Osteoblast (primary cell): ENCODE measurements around the gene PDXDC1. TPM values are rescaled to one million over a fixed set of nuclear protein-coding genes. Genes with fewer than 3 reads are reported as not detected.
"Not testable (repeated sequence)": the region's sequence is repeated elsewhere in the genome, so short reads cannot be mapped to it uniquely, and the experiment has no call there.

Experiments used
- DNase-seq: peaks from one replicate; pipeline ENCODE4 v3.0.0; 2011; ENCODE audit warnings: low spot score, mixed read lengths; ENCODE audit not compliant: insufficient read length; ENCODE audit errors: missing footprints
- H2AFZ ChIP-seq: 2 replicates; pipeline ENCODE4 v1.6.0; 2011; ENCODE audit warnings: mild to moderate bottlenecking, low read length
- H3K27ac ChIP-seq: 2 replicates; pipeline ENCODE4 v1.5.1; 2011; ENCODE audit warnings: mild to moderate bottlenecking, low read depth, low read length, moderate library complexity
- H3K27me3 ChIP-seq: 2 replicates; pipeline ENCODE4 v1.6.0; 2012; ENCODE audit warnings: mild to moderate bottlenecking, control low read depth, inconsistent platforms, low read length, moderate library complexity; ENCODE audit not compliant: insufficient read depth
- H3K36me3 ChIP-seq: 2 replicates; pipeline ENCODE4 v1.5.1; 2011; ENCODE audit warnings: mild to moderate bottlenecking, low read length, control low read depth, moderate library complexity; ENCODE audit not compliant: insufficient read depth
- H3K4me1 ChIP-seq: 2 replicates; pipeline ENCODE4 v1.5.1; 2011; ENCODE audit warnings: mild to moderate bottlenecking, low read length, control low read depth, moderate library complexity; ENCODE audit not compliant: insufficient read depth
- H3K4me2 ChIP-seq: 2 replicates; pipeline ENCODE4 v1.6.0; 2011; ENCODE audit warnings: mild to moderate bottlenecking, low read length; ENCODE audit not compliant: insufficient read depth
- H3K4me3 ChIP-seq: fragments of 200-600 bp; sonication (generic); 3 replicates; pipeline ENCODE4 v1.5.1; 2012; ENCODE audit warnings: mild to moderate bottlenecking, low read length, inconsistent platforms; ENCODE audit not compliant: insufficient read depth
- H3K79me2 ChIP-seq: 2 replicates; pipeline ENCODE4 v1.6.0; 2012; ENCODE audit warnings: mild to moderate bottlenecking, low read length, control low read depth, inconsistent platforms; ENCODE audit not compliant: insufficient read depth
- H3K9me3 ChIP-seq: 2 replicates; pipeline ENCODE4 v1.5.1; 2011; ENCODE audit warnings: low read depth, low read length, control low read depth
- H4K20me1 ChIP-seq: 2 replicates; pipeline ENCODE4 v1.6.0; 2012; ENCODE audit warnings: mild to moderate bottlenecking, low read length, control low read depth; ENCODE audit not compliant: insufficient read depth
- total RNA-seq: library from RNA; depleted of rRNA; stranded (reverse); fragments of >200 nt; gene quantifications from 2 replicates; pipeline ENCODE4 v1.2.3, GENCODE V29; 2012

The PDXDC1 gene
- total RNA-seq, 1 donor = 82.5 TPM

DNA sequence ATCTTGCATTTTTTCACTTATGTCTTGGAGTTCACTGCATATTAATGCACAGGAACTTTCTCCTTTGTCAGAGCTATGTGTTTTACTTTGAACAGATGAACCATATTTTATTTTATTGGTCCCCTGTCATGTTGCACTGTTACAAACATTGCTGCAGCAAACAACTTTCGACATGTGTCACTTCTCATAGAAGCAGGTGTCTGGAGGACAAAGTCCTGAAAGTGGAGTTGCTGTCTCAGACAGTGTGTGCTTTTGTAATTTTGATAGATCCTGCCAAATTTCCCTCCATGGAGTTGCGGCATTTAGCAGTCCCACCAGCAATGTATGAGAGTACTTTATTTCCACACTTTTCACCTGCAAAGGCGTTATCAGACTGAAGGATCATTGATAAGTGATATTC lies 27.6 kb downstream of the PDXDC1 start:
- peaks cover 13% of the 10 kb centered on the region for H3K79me2 ChIP-seq
- H4K20me1 ChIP-seq = not testable (repeated sequence)

DNA sequence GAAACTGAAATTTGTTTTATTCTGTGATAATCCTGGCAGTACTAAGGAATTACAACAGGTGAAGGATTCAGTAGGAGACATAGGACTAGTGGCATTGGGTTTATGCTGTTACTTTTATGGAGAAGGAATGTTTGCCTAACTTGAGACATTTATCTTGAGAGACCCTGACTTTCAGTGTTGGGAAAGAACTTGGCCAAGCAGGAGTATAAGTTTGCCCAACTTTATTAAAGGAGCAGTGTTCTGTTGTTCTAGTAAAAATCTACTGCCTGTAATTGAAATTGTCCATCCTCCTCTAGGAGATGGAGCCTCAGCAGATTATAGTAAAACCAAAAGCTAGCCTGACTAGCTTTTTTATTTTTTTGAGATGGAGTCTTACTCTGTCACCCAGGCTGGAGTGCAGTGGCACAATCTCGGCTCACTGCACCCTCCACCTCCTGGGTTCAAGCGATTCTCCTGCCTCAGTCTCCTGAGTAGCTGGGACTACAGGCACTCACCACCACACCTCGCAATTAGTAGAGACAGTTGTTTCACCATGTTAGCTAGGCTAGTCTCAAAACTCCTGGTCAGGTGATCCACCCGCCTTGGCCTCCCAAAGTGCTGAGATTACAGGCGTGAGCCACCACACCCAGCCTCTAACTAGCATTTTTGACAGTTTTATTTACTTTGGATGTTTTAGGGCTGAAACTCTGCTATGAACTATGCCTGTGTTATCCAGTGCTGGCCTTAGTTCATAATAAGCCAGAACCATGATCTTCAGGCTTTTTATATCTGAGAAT lies 30.7 kb downstream of the PDXDC1 start:
- not testable (repeated sequence) for H3K4me3 ChIP-seq, DNase-seq, H3K27ac ChIP-seq, H3K4me2 ChIP-seq, H3K27me3 ChIP-seq, H3K79me2 ChIP-seq, H3K9me3 ChIP-seq, H4K20me1 ChIP-seq, H2AFZ ChIP-seq, H3K4me1 ChIP-seq
- peaks cover 37% of the 10 kb centered on the region for H3K36me3 ChIP-seq

More for the DNA sequence above, 27.6 kb downstream of the PDXDC1 start:
- H3K4me1 ChIP-seq, H3K9me3 ChIP-seq, H3K27me3 ChIP-seq, H3K27ac ChIP-seq, DNase-seq, H3K4me3 ChIP-seq, H3K4me2 ChIP-seq, H2AFZ ChIP-seq: not testable (repeated sequence)
- peaks cover 46% of the 10 kb centered on the region for H3K36me3 ChIP-seq

- not testable (repeated sequence) for H3K4me2 ChIP-seq, H3K4me1 ChIP-seq, H3K27ac ChIP-seq, H2AFZ ChIP-seq, DNase-seq, H3K27me3 ChIP-seq, H3K4me3 ChIP-seq, H4K20me1 ChIP-seq, H3K9me3 ChIP-seq
- Histone ChIP-seq H3K36me3 (peaks cover 41% of the 10 kb centered on the region), H3K79me2 (peaks cover 10% of the 10 kb centered on the region)
Measured at GRCh38 chr16:15008647-15009046, 33.8 kb downstream of the PDXDC1 start.

DNA sequence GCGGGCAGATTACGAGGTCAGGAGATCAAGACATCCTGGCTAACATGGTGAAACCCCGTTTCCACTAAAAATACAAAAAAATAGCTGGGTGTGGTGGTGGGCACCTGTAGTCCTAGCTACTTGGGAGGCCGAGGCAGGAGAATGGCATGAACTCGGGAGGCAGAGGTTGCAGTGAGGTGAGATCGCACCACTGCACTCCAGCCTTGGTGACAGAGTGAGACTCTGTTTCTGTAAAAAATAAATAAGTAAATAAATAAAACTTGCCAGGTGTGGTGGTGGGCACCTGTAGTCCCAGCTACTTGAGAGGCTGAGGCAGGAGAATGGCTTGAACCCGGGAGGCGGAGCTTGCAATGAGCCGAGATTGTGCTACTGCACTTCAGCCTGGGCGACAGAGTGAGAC lies 38.1 kb downstream of the PDXDC1 start:
- peaks cover 36% of the 10 kb centered on the region for H3K4me1 ChIP-seq
- H3K36me3 ChIP-seq = peaks cover 43% of the 10 kb centered on the region
- H3K79me2 ChIP-seq = peaks cover 12% of the 10 kb centered on the region
- not testable (repeated sequence) for H3K4me2 ChIP-seq, H4K20me1 ChIP-seq, DNase-seq, H3K9me3 ChIP-seq, H2AFZ ChIP-seq, H3K27me3 ChIP-seq, H3K4me3 ChIP-seq
- peak overlapping the region; percentile 8 for H3K27ac ChIP-seq

GRCh38 chr16:15015671-15016070 lies 40.8 kb downstream of the PDXDC1 start:
- DNase-seq, H3K9me3 ChIP-seq, H3K27me3 ChIP-seq, H2AFZ ChIP-seq, H3K4me3 ChIP-seq, H4K20me1 ChIP-seq, H3K4me2 ChIP-seq: not testable (repeated sequence)
- peaks cover 21% of the 10 kb centered on the region for H3K79me2 ChIP-seq
- H3K27ac ChIP-seq = peak overlapping the region; percentile 49
- H3K4me1 ChIP-seq = peaks cover 36% of the 10 kb centered on the region
- H3K36me3 ChIP-seq = peaks cover 47% of the 10 kb centered on the region

DNA sequence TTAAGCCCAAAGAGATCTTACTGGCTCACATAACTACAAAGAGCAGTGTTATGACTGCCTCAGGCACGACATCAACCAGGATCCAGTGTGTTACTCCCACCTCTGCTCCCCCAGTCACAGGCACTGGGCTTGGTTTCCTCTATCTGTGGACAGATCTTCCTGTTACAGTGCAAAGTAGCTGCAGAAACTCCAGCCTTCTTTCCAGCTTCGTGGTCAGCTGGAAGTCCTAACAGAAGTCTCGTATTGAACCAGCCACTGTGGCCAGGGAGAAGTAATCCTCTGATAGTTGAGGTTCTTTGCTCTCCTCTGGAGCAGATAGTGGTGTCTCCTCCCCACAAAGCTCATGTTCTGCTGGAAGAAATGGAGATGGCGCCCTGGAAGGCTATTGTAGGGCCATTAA lies 41.5 kb downstream of the PDXDC1 start:
- not testable (repeated sequence) for DNase-seq, H3K4me3 ChIP-seq, H3K27me3 ChIP-seq, H4K20me1 ChIP-seq, H2AFZ ChIP-seq, H3K4me2 ChIP-seq, H3K9me3 ChIP-seq
- peaks cover 20% of the 10 kb centered on the region for H3K79me2 ChIP-seq
- peak overlapping the region; percentile 49 for H3K27ac ChIP-seq
- peaks cover 41% of the 10 kb centered on the region for H3K4me1 ChIP-seq
- H3K36me3 ChIP-seq = peaks cover 47% of the 10 kb centered on the region

- H3K4me3 ChIP-seq, H3K4me2 ChIP-seq, H3K27me3 ChIP-seq, DNase-seq, H4K20me1 ChIP-seq, H3K9me3 ChIP-seq, H2AFZ ChIP-seq: not testable (repeated sequence)
- Histone ChIP-seq H3K79me2 (peaks cover 25% of the 10 kb centered on the region), H3K36me3 (peaks cover 46% of the 10 kb centered on the region), H3K4me1 (peaks cover 46% of the 10 kb centered on the region), H3K27ac (peak overlapping the region; percentile 49)
Measured at GRCh38 chr16:15016951-15017580, 42.2 kb downstream of the PDXDC1 start.

DNA sequence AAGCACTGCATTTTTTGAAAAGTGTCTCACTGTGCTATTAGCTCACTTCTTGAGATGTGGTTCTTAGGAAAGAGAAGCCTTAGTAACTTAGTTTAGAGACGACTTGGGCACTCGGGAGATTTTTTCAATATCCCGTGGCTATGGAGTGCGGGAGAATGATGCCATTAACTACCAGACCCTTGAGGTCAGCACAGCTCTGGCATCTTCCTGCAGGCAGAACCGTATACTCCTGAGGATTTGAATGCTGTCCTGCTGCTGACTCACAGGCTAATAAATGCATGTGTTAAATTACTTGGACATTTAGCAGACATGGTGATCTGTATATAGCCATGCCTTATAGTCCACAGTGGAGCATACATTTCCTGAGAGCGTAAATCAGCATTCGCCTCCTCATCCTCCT lies 46.6 kb downstream of the PDXDC1 start:
- H3K27me3 ChIP-seq, H2AFZ ChIP-seq, H3K9me3 ChIP-seq, H3K4me3 ChIP-seq: not testable (repeated sequence)
- peaks cover 33% of the 10 kb centered on the region for H3K79me2 ChIP-seq
- peak overlapping the region; percentile 40 for H3K27ac ChIP-seq
- DNase-seq = peak; percentile 82
- peaks cover 68% of the 10 kb centered on the region for H3K36me3 ChIP-seq
- H4K20me1 ChIP-seq = peaks cover 27% of the 10 kb centered on the region
- peak overlapping the region; percentile 5 for H3K4me2 ChIP-seq
- peaks cover 35% of the 10 kb centered on the region for H3K4me1 ChIP-seq
